Peyer's patch (tissue), 4 donors: Measurements from ENCODE around the gene COX4I1. TPM values are rescaled to one million over a fixed set of nuclear protein-coding genes. Genes with fewer than 3 reads are reported as not detected.

Experiments
- DNase-seq, 3 donors: peaks; one replicate each; pipeline ENCODE4 v3.0.0-alpha.2; 2017 to 2019
- H3K27ac ChIP-seq, 4 donors: fragments of 200-600 bp; sonication (generic); one replicate each; pipeline ENCODE4 v1.5.1; 2016 to 2019
- H3K27me3 ChIP-seq, 2 donors: fragments of 200-600 bp; sonication (generic); one replicate each; pipeline ENCODE4 v1.5.1; 2019
- H3K36me3 ChIP-seq, 3 donors: fragments of 200-600 bp; sonication (generic); one replicate each; pipeline ENCODE4 v1.5.1; 2016 to 2019
- H3K4me1 ChIP-seq, 4 donors: fragments of 200-600 bp; sonication (generic); one replicate each; pipeline ENCODE4 v1.5.1; 2016 to 2019
- H3K4me3 ChIP-seq, 4 donors: fragments of 200-600 bp; sonication (generic); 1 replicate in 3 of 4; 2 replicates in 1 of 4; pipeline ENCODE4 v1.5.1; 2016 to 2019; ENCODE audit warnings: mild to moderate bottlenecking in 1 of 4
- H3K9me3 ChIP-seq, 4 donors: fragments of 200-600 bp; sonication (generic); one replicate each; pipeline ENCODE4 v1.5.1; 2016 to 2019; ENCODE audit warnings: mild to moderate bottlenecking in 1 of 4
- POLR2A ChIP-seq, 2 donors: fragments of 450-650 bp; IDR thresholded peaks; one replicate each; pipeline ENCODE4 v1.5.1; 2017; ENCODE audit warnings: antibody characterized with exemption in 2 of 2, mild to moderate bottlenecking in 2 of 2, moderate library complexity in 2 of 2
- total RNA-seq, 4 donors: library from RNA; depleted of rRNA; stranded (reverse); fragments of >200 nt; gene quantifications; one replicate each; pipeline ENCODE4 v1.1.0, GENCODE V29; 2016
- TF ChIP-seq, protein P1 (sequence below), 6 experiments: fragments of 450-650 bp in 4 of 6; fragments of 200-600 bp in 2 of 6; sonication (generic) in 1 of 6; IDR thresholded peaks; one replicate each; pipeline ENCODE4 v1.5.1; 2017 to 2019; ENCODE audit warnings: antibody characterized with exemption in 6 of 6, mild to moderate bottlenecking in 3 of 6, moderate library complexity in 1 of 6

COX4I1 gene
- total RNA-seq, 4 donors from 2014 or later, result 377 to 758 (median 713) TPM

DNA sequence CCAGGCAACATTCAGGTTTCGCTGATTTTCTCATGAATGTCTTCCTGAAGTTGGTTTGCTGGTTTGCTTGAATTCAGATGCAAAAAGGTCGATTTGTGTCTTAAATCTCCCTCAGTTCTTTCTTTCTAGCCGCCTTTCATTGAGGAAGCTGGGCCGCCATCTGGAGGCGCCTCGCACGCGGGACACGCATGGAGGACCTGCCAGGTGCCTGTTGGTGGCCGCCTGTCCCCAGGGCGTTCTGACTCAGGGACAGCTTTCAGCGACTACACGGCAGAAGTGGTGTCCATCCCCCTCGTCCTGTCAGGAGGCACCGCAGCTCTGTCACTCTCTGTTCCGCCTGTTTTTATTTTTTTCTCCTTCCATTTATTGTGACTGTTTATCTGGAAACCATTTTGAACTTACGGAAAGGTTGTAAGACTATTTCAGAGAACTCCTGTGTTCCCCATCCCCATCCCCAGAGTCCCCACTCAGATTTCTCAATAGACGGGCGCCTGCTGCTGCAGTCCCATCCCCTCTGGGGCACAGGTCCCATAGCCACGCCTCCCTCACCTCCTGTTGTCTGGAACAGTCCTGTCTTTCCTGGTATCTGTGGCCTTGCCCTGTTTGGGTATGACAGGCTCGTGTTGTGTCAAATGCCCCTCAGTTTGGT lies 33.2 kb downstream of the COX4I1 start:
- no peaks in the 10 kb centered on the region for H3K9me3 ChIP-seq
- no peak for TF ChIP-seq POLR2A (IDR thresholded peaks at IDR 0.05)
- TF ChIP-seq, protein P1, sequence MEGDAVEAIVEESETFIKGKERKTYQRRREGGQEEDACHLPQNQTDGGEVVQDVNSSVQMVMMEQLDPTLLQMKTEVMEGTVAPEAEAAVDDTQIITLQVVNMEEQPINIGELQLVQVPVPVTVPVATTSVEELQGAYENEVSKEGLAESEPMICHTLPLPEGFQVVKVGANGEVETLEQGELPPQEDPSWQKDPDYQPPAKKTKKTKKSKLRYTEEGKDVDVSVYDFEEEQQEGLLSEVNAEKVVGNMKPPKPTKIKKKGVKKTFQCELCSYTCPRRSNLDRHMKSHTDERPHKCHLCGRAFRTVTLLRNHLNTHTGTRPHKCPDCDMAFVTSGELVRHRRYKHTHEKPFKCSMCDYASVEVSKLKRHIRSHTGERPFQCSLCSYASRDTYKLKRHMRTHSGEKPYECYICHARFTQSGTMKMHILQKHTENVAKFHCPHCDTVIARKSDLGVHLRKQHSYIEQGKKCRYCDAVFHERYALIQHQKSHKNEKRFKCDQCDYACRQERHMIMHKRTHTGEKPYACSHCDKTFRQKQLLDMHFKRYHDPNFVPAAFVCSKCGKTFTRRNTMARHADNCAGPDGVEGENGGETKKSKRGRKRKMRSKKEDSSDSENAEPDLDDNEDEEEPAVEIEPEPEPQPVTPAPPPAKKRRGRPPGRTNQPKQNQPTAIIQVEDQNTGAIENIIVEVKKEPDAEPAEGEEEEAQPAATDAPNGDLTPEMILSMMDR (IDR thresholded peaks at IDR 0.05), result no peak
- peaks cover 0 to 8% (median 2%) of the 10 kb centered on the region in 4 donors for H3K4me1 ChIP-seq
- peak; percentile 33 to 88 (median 84) for DNase-seq
- no peaks in the 10 kb centered on the region for H3K36me3 ChIP-seq
- H3K27me3 ChIP-seq, result no peaks in the 10 kb centered on the region
- H3K4me3 ChIP-seq, result no peak overlapping the region
- no peak overlapping the region for H3K27ac ChIP-seq

DNA sequence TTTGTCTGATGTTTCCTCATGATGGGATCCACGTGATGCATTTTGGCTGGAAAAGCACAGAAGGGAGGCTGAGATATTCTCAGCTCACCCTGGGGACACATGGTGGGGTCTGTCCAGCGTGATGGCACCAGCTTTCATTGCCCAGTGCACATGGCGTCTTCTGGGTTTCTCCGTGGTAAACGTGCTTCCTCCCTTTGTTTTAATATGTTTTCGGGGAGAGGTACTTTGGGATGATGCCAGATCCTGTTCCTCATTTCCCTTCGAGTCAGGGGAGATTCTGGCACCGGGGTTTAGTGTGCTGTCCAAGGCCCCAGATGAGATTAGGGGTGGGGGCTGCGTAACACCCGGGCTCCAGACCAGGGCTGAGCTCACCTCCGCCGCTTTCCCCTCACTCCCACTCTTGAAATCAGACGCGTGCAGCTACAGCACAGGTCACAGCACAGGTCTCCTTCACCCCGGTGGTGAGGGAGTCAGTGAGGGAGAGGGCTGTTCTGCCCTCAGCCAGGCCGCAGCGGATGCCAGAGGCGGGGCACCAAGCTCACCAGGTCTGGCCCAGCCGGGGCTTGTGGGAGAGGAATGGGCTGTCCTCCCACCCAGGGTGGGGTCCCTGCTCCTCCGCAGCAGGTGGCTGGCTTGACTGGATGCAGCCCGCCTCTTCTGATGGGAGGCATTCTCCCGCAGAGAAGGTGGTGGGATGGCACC lies 33.9 kb downstream of the COX4I1 start:
- Histone ChIP-seq H3K4me1 (peaks cover 0 to 8% (median under 1%) of the 10 kb centered on the region in 4 donors), H3K27ac (no peak overlapping the region), H3K9me3 (no peaks in the 10 kb centered on the region), H3K4me3 (no peak overlapping the region), H3K27me3 (no peaks in the 10 kb centered on the region), H3K36me3 (no peaks in the 10 kb centered on the region)
- TF ChIP-seq, protein P1 (IDR thresholded peaks at IDR 0.05), result no peak
- no peak for TF ChIP-seq POLR2A (IDR thresholded peaks at IDR 0.05)
- DNase-seq, result peak in 1 of 3 donors; percentile 44

DNA sequence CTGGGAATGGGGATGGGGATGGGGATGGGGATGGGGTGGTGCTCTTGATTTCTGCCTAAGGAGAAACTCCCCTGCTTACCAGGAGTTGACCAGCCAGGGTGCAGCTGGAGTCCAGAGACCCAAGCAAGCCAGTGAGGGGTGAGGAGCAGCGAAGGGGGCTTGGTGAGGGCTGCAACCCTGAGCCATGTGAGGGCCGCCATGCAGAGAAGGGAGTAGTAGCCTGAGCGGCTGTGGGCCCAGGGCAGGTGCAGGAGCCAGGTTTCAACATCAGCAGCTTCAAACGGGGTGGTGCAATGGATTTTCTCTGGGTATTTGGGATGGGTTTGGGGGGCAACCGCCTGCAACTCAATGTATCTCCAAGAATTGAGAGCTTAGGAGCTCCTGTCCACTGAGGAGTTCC lies 35.2 kb downstream of the COX4I1 start:
- Histone ChIP-seq H3K27ac (no peak overlapping the region), H3K4me1 (peaks cover 0 to 3% (median 0%) of the 10 kb centered on the region in 4 donors), H3K4me3 (no peak overlapping the region), H3K9me3 (no peaks in the 10 kb centered on the region), H3K36me3 (no peaks in the 10 kb centered on the region), H3K27me3 (no peaks in the 10 kb centered on the region)
- DNase-seq, result no peak
- TF ChIP-seq, protein P1 (IDR thresholded peaks at IDR 0.05), result no peak
- TF ChIP-seq POLR2A (IDR thresholded peaks at IDR 0.05), result no peak

DNA sequence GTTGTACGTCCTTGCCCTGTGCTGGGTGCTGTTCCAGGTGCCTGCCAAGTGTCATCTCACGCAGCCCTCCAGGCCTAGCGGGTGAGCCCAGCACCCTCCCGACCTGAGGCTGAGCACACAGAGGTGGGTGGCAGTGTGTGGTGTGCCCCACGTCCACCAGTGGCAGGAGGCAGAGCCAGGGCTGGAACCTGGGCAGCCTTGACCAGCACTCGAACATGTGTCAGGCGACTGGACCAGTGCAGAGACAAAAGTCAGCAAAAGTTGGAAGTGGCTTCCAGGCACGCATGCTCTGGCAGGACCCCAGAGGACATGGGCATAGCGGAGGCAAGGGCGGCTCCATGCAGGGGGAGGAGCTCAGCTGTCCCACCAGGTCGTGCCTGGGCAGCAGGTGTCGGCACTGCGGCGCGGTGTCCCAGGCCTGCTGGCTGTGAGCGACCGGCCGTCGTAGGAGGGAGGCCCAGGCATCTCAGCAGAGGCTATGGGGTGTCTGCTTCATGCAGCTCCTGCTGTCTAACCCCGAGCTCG lies 35.8 kb downstream of the COX4I1 start:
- TF ChIP-seq, protein P1 (IDR thresholded peaks at IDR 0.05), result no peak
- TF ChIP-seq POLR2A (IDR thresholded peaks at IDR 0.05), result no peak
- Histone ChIP-seq H3K4me3 (no peak overlapping the region), H3K36me3 (no peaks in the 10 kb centered on the region), H3K27ac (no peak overlapping the region), H3K27me3 (no peaks in the 10 kb centered on the region), H3K4me1 (no peaks in the 10 kb centered on the region), H3K9me3 (no peaks in the 10 kb centered on the region)
- peak in 1 of 3 donors; percentile 39 for DNase-seq

DNA sequence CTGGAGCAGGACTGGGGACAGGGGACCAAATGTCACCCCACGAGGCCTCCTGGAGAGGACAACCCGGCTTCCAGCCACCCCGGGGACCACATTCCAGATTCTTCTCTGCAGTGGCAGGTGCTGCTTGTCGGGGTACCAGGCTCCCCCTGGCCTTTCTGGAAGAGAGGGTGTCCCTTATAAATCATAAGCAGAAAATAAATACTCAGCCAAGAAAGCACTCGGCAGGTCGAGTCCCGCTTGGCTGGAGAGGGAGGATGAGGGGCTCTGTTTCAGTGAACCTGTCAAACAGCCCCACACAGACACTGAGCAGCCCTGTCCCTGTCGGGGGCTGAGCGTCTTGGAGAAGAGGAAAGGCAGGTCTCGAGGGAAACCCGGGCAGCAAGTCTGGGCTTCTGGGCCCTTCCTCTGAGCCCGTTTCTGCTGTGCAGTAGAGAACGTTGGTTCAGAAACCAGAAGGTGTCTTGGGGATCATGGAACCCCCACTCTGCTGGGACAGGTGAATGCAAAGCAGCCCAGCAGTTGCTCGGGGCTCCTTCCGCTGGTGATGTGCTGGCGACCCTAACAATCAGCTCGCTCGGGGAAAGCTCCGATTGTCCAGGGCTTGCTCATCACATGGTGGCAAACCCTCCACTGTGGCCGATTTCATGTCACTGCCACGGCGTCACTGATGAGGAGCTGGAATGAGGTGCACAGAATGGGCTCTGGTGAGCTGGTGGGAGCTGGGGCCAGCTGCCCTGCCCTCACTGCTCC lies 36.6 kb downstream of the COX4I1 start:
- no peaks in the 10 kb centered on the region for H3K9me3 ChIP-seq
- TF ChIP-seq, protein P1 (IDR thresholded peaks at IDR 0.05), result no peak
- no peak for TF ChIP-seq POLR2A (IDR thresholded peaks at IDR 0.05)
- no peaks in the 10 kb centered on the region for H3K27me3 ChIP-seq
- peak in 1 of 3 donors; percentile 31 for DNase-seq
- no peaks in the 10 kb centered on the region for H3K36me3 ChIP-seq
- H3K4me3 ChIP-seq, result no peak overlapping the region
- H3K4me1 ChIP-seq, result no peaks in the 10 kb centered on the region
- H3K27ac ChIP-seq, result no peak overlapping the region
